Stimulated activated CD8-positive, alpha-beta memory T cell treated with anti-CD3 and anti-CD28 coated beads, Interleukin-12 subunit alpha, Interleukin-12 subunit beta, amount 100 ng/mL, for 1 hour (primary cell): ENCODE results near the gene C6orf52.
A peak's percentile ranks its signal among the peaks of the same experiment; 100 is the strongest.
"Not testable (repeated sequence)": the region's sequence is repeated elsewhere in the genome, so short reads cannot be mapped to it uniquely, and the experiment has no call there.

Experiments used
- DNase-seq: peaks from one replicate; pipeline ENCODE4 v3.0.0-alpha.2; 2020; ENCODE audit warnings: low read depth

The C6orf52 gene

GRCh38 chr6:10694302-10695085 is at the start of gene C6orf52, which contains the start of gene PAK1IP1:
TSS of gene C6orf52 (minus strand) at chr6:10694616. CDS start at chr6:10687550, 7,066 bp downstream.
TSS of gene PAK1IP1 (plus strand) at chr6:10694972. CDS start at chr6:10694986, 14 bp downstream.
- peak; percentile 92 for DNase-seq

GRCh38 chr6:10743515-10743914 is 49.1 kb upstream of the C6orf52 start:
- no peak for DNase-seq

GRCh38 chr6:10742251-10742650 is 47.8 kb upstream of the C6orf52 start:
- DNase-seq, result no peak

GRCh38 chr6:10741643-10742042 is 47.2 kb upstream of the C6orf52 start:
- DNase-seq, result not testable (repeated sequence)

GRCh38 chr6:10740061-10740460 is 45.6 kb upstream of the C6orf52 start:
- DNase-seq, result no peak

- DNase-seq, result no peak
These were observed 42.3 kb upstream of the C6orf52 start for GRCh38 chr6:10736731-10737130.

- no peak for DNase-seq
These were observed 39.4 kb upstream of the C6orf52 start for GRCh38 chr6:10733863-10734262.

GRCh38 chr6:10733151-10733715 is 38.8 kb upstream of the C6orf52 start:
- no peak for DNase-seq

- DNase-seq, result no peak
These were observed 35.8 kb upstream of the C6orf52 start for GRCh38 chr6:10730254-10730653.

GRCh38 chr6:10725716-10726115 is 31.3 kb upstream of the C6orf52 start:
- no peak for DNase-seq

GRCh38 chr6:10725044-10725443 is 30.6 kb upstream of the C6orf52 start:
- no peak for DNase-seq

- DNase-seq, result no peak
These were observed 29.1 kb upstream of the C6orf52 start for GRCh38 chr6:10723567-10723881.

- DNase-seq, result peak; percentile 68
These were observed 28.6 kb upstream of the C6orf52 start, which contains the start of gene TMEM14C for GRCh38 chr6:10722820-10723566. TSS of gene TMEM14C (plus strand) at chr6:10723070. CDS start at chr6:10724614, 1,544 bp downstream.

- DNase-seq, result no peak
These were observed 28.1 kb upstream of the C6orf52 start for GRCh38 chr6:10722570-10722819.

- DNase-seq, result no peak
These were observed 27.6 kb upstream of the C6orf52 start for GRCh38 chr6:10721850-10722569.

- not testable (repeated sequence) for DNase-seq
These were observed 26.8 kb upstream of the C6orf52 start for GRCh38 chr6:10720960-10721849.

GRCh38 chr6:10720265-10720959 is 26.0 kb upstream of the C6orf52 start:
- DNase-seq, result peak; percentile 25

- no peak for DNase-seq
These were observed 25.5 kb upstream of the C6orf52 start for GRCh38 chr6:10719964-10720264.

- DNase-seq, result no peak
These were observed 25.0 kb upstream of the C6orf52 start for GRCh38 chr6:10719296-10719963.

- DNase-seq, result no peak
These were observed 19.5 kb upstream of the C6orf52 start for GRCh38 chr6:10713962-10714361.

GRCh38 chr6:10696655-10697054 is 2.2 kb upstream of the C6orf52 start:
- no peak for DNase-seq
